ENCODE measurements around the gene PHF2. TPM values are rescaled to one million over a fixed set of nuclear protein-coding genes. Genes with fewer than 3 reads are reported as not detected.

Gene PHF2
- total RNA-seq, 1 experiment from 2014 or later = 17.4 TPM

- no peak overlapping the region for H3K4ac ChIP-seq (ENCODE audit: low read depth, low read length)
- DNase-seq = no peak
- no peaks in the 10 kb centered on the region for H3K27me3 Mint-ChIP-seq (ENCODE audit: low read depth)
- H3K9me3 ChIP-seq (ENCODE audit: control insufficient read depth, low read depth, low read length) = no peaks in the 10 kb centered on the region
- H3K79me1 ChIP-seq (ENCODE audit: insufficient read depth, low read depth, low read length, poor library complexity, severe bottlenecking) = no peaks in the 10 kb centered on the region
- no peaks in the 10 kb centered on the region for H3K4me1 ChIP-seq (ENCODE audit: insufficient read depth, low read length)
- H2BK20ac ChIP-seq (ENCODE audit: low read depth, low read length, poor library complexity, severe bottlenecking) = no peak overlapping the region
- no peak overlapping the region for H4K8ac ChIP-seq (replicated peaks; ENCODE audit: insufficient read length, low read depth, low read length)
- TF ChIP-seq CTCF (conservative IDR thresholded peaks at IDR 0.05) = no peak
- H4K5ac ChIP-seq (ENCODE audit: insufficient read length, low read depth, low read length) = no peak overlapping the region
- H3K9ac ChIP-seq (ENCODE audit: extremely low read depth, insufficient read length, low read length) = no peak overlapping the region
- H3K4me3 Mint-ChIP-seq = no peak overlapping the region
- no peak overlapping the region for H2AFZ ChIP-seq (ENCODE audit: low read length)
- H2BK120ac ChIP-seq (ENCODE audit: low read depth, low read length, poor library complexity, severe bottlenecking) = no peak overlapping the region
- no peak overlapping the region for H2BK15ac ChIP-seq (ENCODE audit: low read depth, low read length)
- H3K14ac ChIP-seq (ENCODE audit: insufficient read depth, low read length) = no peak overlapping the region
- H3K56ac ChIP-seq (ENCODE audit: insufficient read length, low read depth, low read length) = no peak overlapping the region
- H3T11ph ChIP-seq (ENCODE audit: low read length) = no peak overlapping the region
- H2BK5ac ChIP-seq (ENCODE audit: insufficient read length, low read length) = no peak overlapping the region
- H3K27me3 ChIP-seq (ENCODE audit: insufficient read depth, low read length) = no peaks in the 10 kb centered on the region
- no peak overlapping the region for H3K23ac ChIP-seq (ENCODE audit: insufficient read length, low read depth, low read length)
- no peaks in the 10 kb centered on the region for H3K23me2 ChIP-seq (ENCODE audit: insufficient read length, low read depth, low read length, poor library complexity, severe bottlenecking)
- peaks cover 34 to 52% (median 43%) of the 10 kb centered on the region in 3 experiments for H3K36me3 Mint-ChIP-seq (ENCODE audit: insufficient read depth in 1 of 3, low read depth in 3 of 3)
- no CpG with 5 or more reads among the region's 3 CpGs for WGBS (ENCODE audit: extremely low coverage, insufficient read length, low lambda C conversion rate)
- no peaks in the 10 kb centered on the region for H3K79me2 ChIP-seq (ENCODE audit: insufficient read depth, low read length)
- no peak overlapping the region for H3K27ac Mint-ChIP-seq
- H4K91ac ChIP-seq (ENCODE audit: insufficient read length, low read depth, low read length) = no peak overlapping the region
- H2BK12ac ChIP-seq (ENCODE audit: insufficient read length, low read depth, low read length) = no peak overlapping the region
- peaks cover 13 to 14% of the 10 kb centered on the region in 2 experiments for H3K9me3 Mint-ChIP-seq
- H3K4me2 ChIP-seq (ENCODE audit: insufficient read depth, insufficient read length, low read length) = no peak overlapping the region
- no peak overlapping the region for H3K18ac ChIP-seq (ENCODE audit: insufficient read length, low read depth, low read length)
- no peaks in the 10 kb centered on the region for H4K20me1 ChIP-seq (ENCODE audit: control insufficient read depth, insufficient read depth, insufficient read length)
- H2AK5ac ChIP-seq (ENCODE audit: insufficient read length, low read length) = no peak overlapping the region
- H3K27ac ChIP-seq (ENCODE audit: insufficient read length, low read depth, low read length) = no peak overlapping the region
- peaks cover 0 to 3% of the 10 kb centered on the region in 2 experiments; a peak in 1 of 4 replicates for H3K4me1 Mint-ChIP-seq
These were observed 61.5 kb downstream of the PHF2 start for GRCh38 chr9:93637886-93638285.

All from H9 (cell line).